ENCODE measurements around the gene GPR61.

The GPR61 gene

GRCh38 chr1:109509176-109510134 is 30.2 kb upstream of the GPR61 start, which contains the start of gene AMIGO1:
Gene AMIGO1 (minus strand): TSS chr1:109509727. CDS start chr1:109508912, 815 bp downstream.
- DNase-seq: peak; percentile 43

- no peak for DNase-seq
Observed at GRCh38 chr1:109513110-109513710, 26.5 kb upstream of the GPR61 start.

- DNase-seq: no peak
Observed at GRCh38 chr1:109514846-109515245, 24.8 kb upstream of the GPR61 start.

- no peak for DNase-seq
Observed at GRCh38 chr1:109516872-109517271, 22.8 kb upstream of the GPR61 start.

- no peak for DNase-seq
Observed at GRCh38 chr1:109517337-109517736, 22.3 kb upstream of the GPR61 start.

GRCh38 chr1:109521002-109521951 is 18.4 kb upstream of the GPR61 start:
- no peak for DNase-seq

- DNase-seq: no peak
Observed at GRCh38 chr1:109522026-109522425, 17.6 kb upstream of the GPR61 start.

- DNase-seq: no peak
Observed at GRCh38 chr1:109523706-109524105, 16.0 kb upstream of the GPR61 start.

GRCh38 chr1:109527098-109527811 is 12.4 kb upstream of the GPR61 start:
- no peak for DNase-seq

GRCh38 chr1:109527846-109528695 is 11.6 kb upstream of the GPR61 start:
- DNase-seq: no peak

GRCh38 chr1:109528712-109529111 is 11.0 kb upstream of the GPR61 start:
- DNase-seq: no peak

- no peak for DNase-seq
Observed at GRCh38 chr1:109529881-109530456, 9.7 kb upstream of the GPR61 start.

GRCh38 chr1:109530457-109531087 is 9.1 kb upstream of the GPR61 start:
- no peak for DNase-seq

- no peak for DNase-seq
Observed at GRCh38 chr1:109531380-109531779, 8.3 kb upstream of the GPR61 start.

- DNase-seq: no peak
Observed at GRCh38 chr1:109531826-109532364, 7.8 kb upstream of the GPR61 start.

- peak; percentile 90 for DNase-seq
Observed at GRCh38 chr1:109532365-109533136, 7.1 kb upstream of the GPR61 start.

- no peak for DNase-seq
Observed at GRCh38 chr1:109534307-109534858, 5.3 kb upstream of the GPR61 start.

- no peak for DNase-seq
Observed at GRCh38 chr1:109535481-109535880, 4.2 kb upstream of the GPR61 start.

GRCh38 chr1:109535971-109536491 is 3.6 kb upstream of the GPR61 start:
- DNase-seq: no peak

Measured in activated CD4-positive, alpha-beta T cell treated with anti-CD3 and anti-CD28 coated beads, Interleukin-2, amount 50 U/mL, for 16 hours (primary cell).